HFF-Myc (cell line): ENCODE measurements around the gene DNAH8.

Experiments used
- DNase-seq: peaks from one replicate; pipeline ENCODE4 v3.0.0-alpha.2; 2011; ENCODE audit warnings: low read depth; ENCODE audit errors: extremely low read depth
- H3K4me3 ChIP-seq: replicated peaks from 2 replicates; pipeline ENCODE4 v1.5.1; 2011; ENCODE audit warnings: low read depth, mild to moderate bottlenecking, control low read depth, low read length
- TF ChIP-seq, protein P1 (sequence below): IDR thresholded peaks from 2 replicates; pipeline ENCODE4 v1.5.1; 2012; ENCODE audit warnings: mild to moderate bottlenecking, low read depth, low read length, control low read depth; ENCODE audit errors: missing control alignments

DNAH8 gene

GRCh38 chr6:39053016-39053624 lies 338.0 kb downstream of the DNAH8 start:
- no peak overlapping the region for H3K4me3 ChIP-seq
- TF ChIP-seq, protein P1, sequence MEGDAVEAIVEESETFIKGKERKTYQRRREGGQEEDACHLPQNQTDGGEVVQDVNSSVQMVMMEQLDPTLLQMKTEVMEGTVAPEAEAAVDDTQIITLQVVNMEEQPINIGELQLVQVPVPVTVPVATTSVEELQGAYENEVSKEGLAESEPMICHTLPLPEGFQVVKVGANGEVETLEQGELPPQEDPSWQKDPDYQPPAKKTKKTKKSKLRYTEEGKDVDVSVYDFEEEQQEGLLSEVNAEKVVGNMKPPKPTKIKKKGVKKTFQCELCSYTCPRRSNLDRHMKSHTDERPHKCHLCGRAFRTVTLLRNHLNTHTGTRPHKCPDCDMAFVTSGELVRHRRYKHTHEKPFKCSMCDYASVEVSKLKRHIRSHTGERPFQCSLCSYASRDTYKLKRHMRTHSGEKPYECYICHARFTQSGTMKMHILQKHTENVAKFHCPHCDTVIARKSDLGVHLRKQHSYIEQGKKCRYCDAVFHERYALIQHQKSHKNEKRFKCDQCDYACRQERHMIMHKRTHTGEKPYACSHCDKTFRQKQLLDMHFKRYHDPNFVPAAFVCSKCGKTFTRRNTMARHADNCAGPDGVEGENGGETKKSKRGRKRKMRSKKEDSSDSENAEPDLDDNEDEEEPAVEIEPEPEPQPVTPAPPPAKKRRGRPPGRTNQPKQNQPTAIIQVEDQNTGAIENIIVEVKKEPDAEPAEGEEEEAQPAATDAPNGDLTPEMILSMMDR, result no peak
- DNase-seq, result no peak

GRCh38 chr6:39053854-39054576 lies 338.9 kb downstream of the DNAH8 start:
- TF ChIP-seq, protein P1, result no peak
- H3K4me3 ChIP-seq, result no peak overlapping the region
- no peak for DNase-seq

GRCh38 chr6:39054577-39055142 lies 339.5 kb downstream of the DNAH8 start:
- TF ChIP-seq, protein P1, result no peak
- no peak for DNase-seq
- H3K4me3 ChIP-seq, result no peak overlapping the region

DNA sequence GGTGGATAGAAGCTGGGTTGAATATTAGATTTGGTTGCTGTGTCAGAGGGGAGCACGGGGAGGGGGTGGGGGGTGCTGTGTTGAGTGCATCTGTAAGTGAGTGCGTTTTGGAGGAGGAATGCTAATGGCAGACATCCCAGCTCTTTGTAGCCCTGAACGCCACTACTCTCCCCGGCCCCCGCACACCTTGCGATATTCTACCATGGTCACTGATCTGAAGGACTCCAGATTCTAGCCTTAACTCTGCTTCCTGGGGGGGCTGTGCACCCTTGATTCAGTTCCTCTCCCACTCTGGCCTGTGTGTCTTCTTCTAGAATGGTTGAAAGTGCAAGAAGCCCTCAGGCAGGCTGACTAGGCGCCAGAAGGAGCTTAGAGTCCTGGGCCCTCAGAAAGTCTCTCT lies 340.6 kb downstream of the DNAH8 start:
- TF ChIP-seq, protein P1, result no peak
- no peak for DNase-seq
- H3K4me3 ChIP-seq, result no peak overlapping the region

- TF ChIP-seq, protein P1, result no peak
- H3K4me3 ChIP-seq, result no peak overlapping the region
- DNase-seq, result no peak
Observed at GRCh38 chr6:39056191-39056590, 341.1 kb downstream of the DNAH8 start.

- TF ChIP-seq, protein P1, result no peak
- no peak for DNase-seq
- no peak overlapping the region for H3K4me3 ChIP-seq
Observed at GRCh38 chr6:39056681-39057080, 341.6 kb downstream of the DNAH8 start.
